GM18861 (cell line): ENCODE data around the gene NDUFAF2.
A peak's percentile ranks its signal among the peaks of the same experiment; 100 is the strongest.
"Not testable (repeated sequence)": the region's sequence is repeated elsewhere in the genome, so short reads cannot be mapped to it uniquely, and the experiment has no call there.

Experiments
- ATAC-seq: cut with Tn5 transposase; IDR thresholded peaks from one replicate; pipeline ENCODE4 v1.9.1; 2021; ENCODE audit not compliant: unreplicated experiment

NDUFAF2 gene, protein sequence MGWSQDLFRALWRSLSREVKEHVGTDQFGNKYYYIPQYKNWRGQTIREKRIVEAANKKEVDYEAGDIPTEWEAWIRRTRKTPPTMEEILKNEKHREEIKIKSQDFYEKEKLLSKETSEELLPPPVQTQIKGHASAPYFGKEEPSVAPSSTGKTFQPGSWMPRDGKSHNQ

DNA sequence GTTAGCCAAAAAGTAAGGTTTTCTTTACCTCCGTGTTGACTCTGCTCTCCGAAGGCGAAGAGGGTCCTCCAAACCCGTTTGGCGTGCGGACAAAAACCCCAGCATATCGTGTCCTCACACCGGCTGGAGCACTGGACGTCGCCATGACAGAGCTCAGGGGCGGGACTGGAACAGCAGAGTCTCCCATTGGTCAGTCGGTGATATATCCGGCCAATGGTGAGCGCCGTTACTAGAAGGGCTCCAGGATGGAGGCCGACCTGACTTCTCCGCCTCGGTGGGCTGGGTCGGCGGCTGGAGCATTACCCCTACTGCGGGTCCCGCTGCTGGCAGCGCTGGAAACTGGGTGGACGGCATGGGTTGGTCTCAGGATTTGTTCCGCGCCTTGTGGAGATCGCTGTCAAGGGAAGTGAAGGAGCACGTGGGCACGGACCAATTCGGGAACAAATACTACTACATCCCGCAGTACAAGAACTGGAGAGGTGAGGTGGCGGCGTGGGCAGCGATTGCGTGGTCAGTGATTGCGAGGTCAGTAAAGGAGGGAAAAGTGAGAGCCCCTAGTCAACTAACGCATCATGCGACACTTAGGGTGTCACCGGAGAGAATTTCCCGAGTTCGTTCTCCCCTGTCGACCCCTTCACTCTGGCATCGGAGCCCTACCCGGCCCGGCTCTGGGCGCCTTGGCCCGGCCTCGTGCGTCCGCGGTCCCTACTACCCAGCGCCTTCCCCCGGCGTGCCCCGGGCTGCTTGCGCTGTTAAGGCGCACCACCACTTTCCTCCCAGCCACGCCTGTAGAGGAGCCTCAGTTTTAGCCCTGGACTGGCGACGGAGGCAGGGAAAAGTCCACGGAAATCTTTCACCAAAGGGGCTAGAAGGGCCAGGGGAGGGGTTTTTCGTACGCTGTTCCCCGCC lies at the start of gene NDUFAF2, which contains the start of gene ERCC8:
TSS of gene NDUFAF2 (plus strand) at position 302 of the 909 bp plus-strand sequence. CDS start at position 353, 51 bp downstream.
TSS of gene ERCC8 (minus strand) at position 167 of the 909 bp plus-strand sequence. CDS start at position 105, 62 bp downstream.
- peak; percentile 99 for ATAC-seq

- ATAC-seq = no peak
Measured at GRCh38 chr5:60896991-60897390, 48.0 kb upstream of the NDUFAF2 start.

DNA sequence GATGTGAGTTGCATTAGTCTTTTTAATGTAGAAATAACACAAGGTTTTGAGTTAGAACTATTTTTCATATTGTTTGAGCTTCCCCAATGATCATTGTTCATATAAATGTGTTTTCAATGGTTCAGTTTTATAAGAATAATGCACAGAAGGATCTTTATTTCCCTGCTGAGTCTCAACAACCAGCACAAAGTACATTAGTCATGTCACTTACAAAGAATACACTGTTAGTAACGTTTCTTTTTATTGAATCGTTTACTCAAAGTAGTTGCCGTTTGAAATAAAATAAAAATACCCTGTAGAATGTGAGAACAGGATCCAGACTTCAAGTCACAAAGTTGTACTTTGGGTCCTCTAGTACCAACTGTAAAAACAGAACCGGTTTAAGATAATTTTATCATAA lies 41.6 kb upstream of the NDUFAF2 start:
- ATAC-seq = no peak

- no peak for ATAC-seq
Measured at GRCh38 chr5:60916646-60917045, 28.4 kb upstream of the NDUFAF2 start.

GRCh38 chr5:60918466-60918865 lies 26.5 kb upstream of the NDUFAF2 start:
- ATAC-seq = no peak

GRCh38 chr5:60927450-60927849 lies 17.6 kb upstream of the NDUFAF2 start:
- no peak for ATAC-seq

DNA sequence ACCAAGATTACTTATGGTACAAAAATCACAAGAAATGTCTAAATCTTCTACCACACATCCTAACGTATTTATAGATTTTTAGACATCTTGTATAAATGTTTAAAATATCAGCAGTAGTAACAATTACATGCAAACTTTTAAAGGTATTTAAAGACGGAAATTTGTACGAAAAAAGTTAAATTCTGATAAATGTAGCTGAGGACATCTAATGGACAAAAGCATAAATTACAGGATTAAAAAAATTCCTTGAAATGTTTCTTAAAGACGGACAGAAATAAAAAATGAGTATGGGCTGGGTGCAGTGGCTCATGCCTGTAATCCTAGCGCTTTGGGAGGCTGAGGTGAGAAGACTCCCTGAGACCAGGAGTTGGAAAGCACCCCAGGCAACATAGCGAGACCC lies 16.0 kb upstream of the NDUFAF2 start:
- ATAC-seq = no peak

DNA sequence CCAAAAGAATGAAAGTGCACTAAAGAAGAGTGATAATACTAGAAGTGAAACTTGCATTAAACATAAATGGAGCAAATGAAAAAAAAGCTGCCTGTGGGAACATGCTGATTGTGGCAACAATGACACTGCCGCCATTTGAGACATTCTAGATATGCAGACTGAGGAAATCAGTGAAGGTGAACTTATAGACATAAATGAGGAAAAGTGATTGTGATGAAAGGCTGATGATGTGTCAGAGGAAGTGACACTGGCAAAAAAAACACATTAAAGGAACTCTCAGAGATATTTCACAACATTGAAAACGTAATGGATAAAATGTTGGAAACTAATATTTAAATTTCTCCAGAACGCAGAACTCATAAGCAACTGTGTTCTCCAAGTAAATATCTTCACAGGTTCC lies 1.4 kb upstream of the NDUFAF2 start:
- ATAC-seq = no peak

DNA sequence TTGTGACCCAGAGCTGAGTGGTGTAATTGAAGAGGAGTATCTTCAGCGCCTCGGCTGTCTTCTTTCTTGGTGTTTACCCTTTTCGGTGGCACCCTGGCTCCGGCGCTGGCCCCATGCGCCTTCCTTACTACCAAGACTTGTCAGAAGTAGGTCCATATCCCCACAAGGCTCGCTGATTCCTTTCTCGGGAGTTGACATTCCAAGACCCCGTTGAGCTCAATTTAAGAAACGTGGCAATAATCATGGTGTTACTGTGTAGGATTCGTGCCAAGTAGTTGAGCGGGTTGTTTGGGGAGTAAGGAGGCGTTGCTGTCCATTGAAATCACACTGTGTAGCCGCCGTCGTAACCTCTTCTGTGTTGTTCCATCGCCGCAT lies 795 bp downstream of the NDUFAF2 start:
- ATAC-seq = peak; percentile 13

GRCh38 chr5:60948738-60949137 lies 3.7 kb downstream of the NDUFAF2 start:
- no peak for ATAC-seq

DNA sequence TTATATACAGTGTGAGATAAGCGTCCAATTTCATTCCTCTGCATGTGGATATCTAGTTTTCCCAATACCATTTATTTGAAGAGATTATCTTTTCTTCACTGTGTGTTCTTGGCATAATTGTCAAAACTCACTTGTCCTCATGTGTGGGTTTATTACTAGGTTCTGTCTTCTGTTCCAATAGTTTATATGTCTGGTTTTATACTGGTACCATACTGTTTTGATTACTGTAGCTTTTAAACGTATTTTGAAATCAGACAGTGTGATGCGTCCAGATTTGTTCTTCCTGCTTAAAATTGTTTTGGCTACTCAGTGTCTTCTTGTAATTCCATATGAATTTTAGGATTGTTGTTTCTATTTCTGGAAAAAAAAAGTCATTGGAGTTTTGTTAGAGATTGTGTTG lies 10.2 kb downstream of the NDUFAF2 start:
- ATAC-seq = no peak

- ATAC-seq = no peak
Measured at GRCh38 chr5:60958088-60958487, 13.1 kb downstream of the NDUFAF2 start.

GRCh38 chr5:60958712-60959111 lies 13.7 kb downstream of the NDUFAF2 start:
- ATAC-seq = no peak

- ATAC-seq = no peak
Measured at GRCh38 chr5:60959156-60959555, 14.2 kb downstream of the NDUFAF2 start.

GRCh38 chr5:60960591-60960990 lies 15.6 kb downstream of the NDUFAF2 start:
- ATAC-seq = no peak

DNA sequence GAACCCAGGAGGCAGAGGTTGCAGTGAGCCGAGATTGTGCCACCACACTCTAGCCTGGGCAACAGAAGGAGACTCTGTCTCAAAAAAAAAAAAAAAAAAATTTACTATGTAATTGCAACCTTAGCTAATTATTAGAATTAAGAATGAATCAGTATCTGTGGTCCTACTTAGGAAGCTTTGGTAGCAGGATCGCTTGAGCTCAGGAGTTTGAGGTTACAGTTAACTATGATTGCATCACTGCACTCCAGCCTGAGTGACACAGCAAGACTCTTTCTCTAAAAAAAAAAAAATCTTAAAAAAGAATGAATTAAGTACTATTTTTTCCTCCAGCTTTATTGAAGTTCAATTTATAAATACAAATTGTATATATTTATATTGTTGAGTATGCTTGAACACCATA lies 16.7 kb downstream of the NDUFAF2 start:
- no peak for ATAC-seq

DNA sequence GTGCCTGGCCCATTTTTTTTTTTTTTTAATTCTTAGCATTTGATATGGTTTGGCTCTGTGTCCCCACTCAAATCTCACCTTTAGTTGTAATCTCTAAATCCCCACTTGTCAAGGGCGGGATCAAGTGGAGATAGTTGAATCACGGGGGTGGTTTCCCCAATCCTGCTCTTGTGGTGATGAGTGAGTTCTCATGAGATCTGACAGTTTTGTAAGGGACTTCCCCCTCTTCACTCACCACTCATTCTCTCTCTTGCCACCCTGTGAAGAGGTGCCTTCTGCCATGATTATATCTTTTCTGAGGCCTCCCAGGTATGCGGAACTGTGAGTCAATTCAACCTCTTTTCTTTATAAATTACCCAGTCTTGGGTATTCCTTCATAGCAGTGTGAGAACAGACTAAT lies 27.2 kb downstream of the NDUFAF2 start:
- no peak for ATAC-seq

- ATAC-seq = no peak
Measured at GRCh38 chr5:60977956-60978737, 33.1 kb downstream of the NDUFAF2 start.

DNA sequence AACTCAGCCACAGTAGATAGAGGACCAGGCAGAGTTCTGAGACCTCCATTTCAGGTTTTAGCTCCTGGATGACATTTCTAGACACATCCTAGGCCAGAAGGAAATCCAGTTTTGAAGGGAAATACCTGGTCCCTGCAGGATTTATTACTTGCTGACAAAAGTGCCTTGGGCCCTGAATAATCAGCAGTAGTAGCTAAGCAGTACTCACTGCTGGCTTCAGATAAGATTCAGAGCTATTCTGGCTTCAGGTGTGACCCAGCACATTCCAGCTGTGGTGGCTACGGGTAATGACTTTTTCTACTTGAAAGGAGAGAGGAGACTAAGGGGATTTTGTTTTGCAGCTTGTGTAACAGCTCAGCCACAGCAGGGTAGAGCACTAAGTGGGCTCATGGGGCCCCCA lies 34.0 kb downstream of the NDUFAF2 start:
- no peak for ATAC-seq

DNA sequence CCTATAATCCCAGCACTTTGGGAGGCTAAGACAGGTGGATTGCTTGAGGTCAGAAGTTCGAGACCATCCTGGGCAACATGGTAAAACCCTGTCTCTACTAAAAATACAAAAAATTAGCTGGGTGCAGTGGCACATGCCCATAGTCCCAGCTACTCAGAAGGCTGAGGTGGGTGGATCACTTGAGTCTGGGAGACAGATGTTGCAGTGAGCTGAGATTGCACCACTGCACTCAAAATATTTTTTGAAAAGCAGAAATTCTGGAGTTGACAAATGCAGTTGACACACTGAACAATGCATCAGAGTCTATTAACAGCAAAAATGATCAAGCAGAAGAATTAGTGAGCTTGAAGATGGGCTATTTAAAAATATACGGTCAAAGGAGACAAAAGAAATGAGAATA lies 35.5 kb downstream of the NDUFAF2 start:
- no peak for ATAC-seq

DNA sequence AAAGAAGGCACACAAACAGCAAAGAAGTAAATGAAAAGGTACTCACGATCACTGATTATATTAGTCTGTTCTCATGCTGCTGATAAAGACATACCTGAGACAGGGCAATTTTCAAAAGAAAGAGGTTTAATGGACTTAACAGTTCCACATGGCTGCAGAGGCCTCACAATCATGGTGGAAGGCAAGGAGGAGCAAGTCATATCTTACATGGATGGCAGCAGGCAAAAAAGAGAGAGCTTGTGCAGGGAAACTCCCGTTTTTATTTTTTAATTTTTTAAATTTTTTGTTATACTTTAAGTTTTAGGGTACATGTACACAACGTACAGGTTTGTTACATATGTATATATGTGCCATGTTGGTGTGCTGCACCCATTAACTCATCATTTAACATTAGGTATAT lies 37.1 kb downstream of the NDUFAF2 start:
- ATAC-seq = not testable (repeated sequence)

- ATAC-seq = no peak
Measured at GRCh38 chr5:60989790-60990189, 44.8 kb downstream of the NDUFAF2 start.
